Aorta (tissue), 5 donors: ENCODE results near the gene DARS1. TPM values are rescaled to one million over a fixed set of nuclear protein-coding genes. Genes with fewer than 3 reads are reported as not detected.
"Not testable (repeated sequence)": the region's sequence is repeated elsewhere in the genome, so short reads cannot be mapped to it uniquely, and the experiment has no call there.

Experiments used
- ATAC-seq: fragments of 200-7000 bp; cut with Tn5 transposase; one replicate; pipeline ENCODE4 v1.9.1; 2022; ENCODE audit warnings: moderate library complexity; ENCODE audit not compliant: low FRiP score
- DNase-seq, 2 donors: peaks; one replicate each; pipeline ENCODE4 v3.0.0-alpha.2; 2020
- H3K27ac ChIP-seq, 2 donors: one replicate each; pipeline ENCODE4 v1.5.1; 2013; ENCODE audit warnings: low read length in 2 of 2, mild to moderate bottlenecking in 2 of 2, moderate library complexity in 2 of 2, control low read depth in 1 of 2, inconsistent platforms in 1 of 2, low read depth in 1 of 2
- H3K27me3 ChIP-seq, 2 donors: one replicate each; pipeline ENCODE4 v1.6.1; 2013; ENCODE audit warnings: control low read depth in 1 of 2, low read length in 1 of 2, mild to moderate bottlenecking in 1 of 2, moderate library complexity in 1 of 2; ENCODE audit not compliant: insufficient read depth in 2 of 2, control insufficient read depth in 1 of 2
- H3K36me3 ChIP-seq, 2 donors: one replicate each; pipeline ENCODE4 v1.6.1; 2013; ENCODE audit warnings: control low read depth in 1 of 2, low read length in 1 of 2, mild to moderate bottlenecking in 1 of 2; ENCODE audit not compliant: insufficient read depth in 2 of 2, control insufficient read depth in 1 of 2
- H3K4me1 ChIP-seq, 2 donors: one replicate each; pipeline ENCODE4 v1.6.1; 2013; ENCODE audit warnings: low read length in 2 of 2, control low read depth in 1 of 2, mild to moderate bottlenecking in 1 of 2, moderate library complexity in 1 of 2; ENCODE audit not compliant: insufficient read depth in 2 of 2, control insufficient read depth in 1 of 2
- H3K4me3 ChIP-seq, 2 donors: one replicate each; pipeline ENCODE4 v1.5.1; 2013; ENCODE audit warnings: low read length in 2 of 2, control low read depth in 1 of 2, mild to moderate bottlenecking in 1 of 2
- H3K9me3 ChIP-seq: one replicate; pipeline ENCODE4 v1.6.1; 2013; ENCODE audit warnings: mild to moderate bottlenecking, low read length; ENCODE audit not compliant: control insufficient read depth
- WGBS, 2 donors: extraction: QIAGEN DNeasy Blood & Tissue Kit; methylation state at CpG; one replicate each; pipeline ENCODE4 v1.1.7; 2013; 5-methylcytosine and 5-hydroxymethylcytosine counted together
- intact Hi-C, 2 donors: fragments of 100-400 bp; cut with DNase I; formaldehyde crosslinking; loops; one replicate each; pipeline versions ENCODE4 v1.14.2 to v1.15.0; 2022
- polyA plus RNA-seq, 2 donors: library from polyadenylated mRNA; stranded (reverse); fragments of 200-250 nt; gene quantifications; one replicate each; pipeline ENCODE4 v1.2.3, GENCODE V29; 2013
- total RNA-seq, 2 donors: library from RNA; stranded (reverse); fragmentation: NEBNext Ultra II Directional; extraction: Animal tissue kit (Norgen Biotek cat#: 25700); gene quantifications; one replicate each; pipeline ENCODE4 v1.2.1, GENCODE V29; 2021
- donor health status: healthy with polysubstance abuse.
- donor health status: Bipolar disorder and iron deficiency.
- donor health status: DM: no; HTN: no; CAD: no.
- donor health status: DM: no; HTN: no; CAD: no.
- donor health status: DM: yes; HTN: yes; CAD: no.

DARS1 gene
- total and polyA plus RNA-seq, 4 donors: 42.8 to 67.7 (median 53.4) TPM

DNA sequence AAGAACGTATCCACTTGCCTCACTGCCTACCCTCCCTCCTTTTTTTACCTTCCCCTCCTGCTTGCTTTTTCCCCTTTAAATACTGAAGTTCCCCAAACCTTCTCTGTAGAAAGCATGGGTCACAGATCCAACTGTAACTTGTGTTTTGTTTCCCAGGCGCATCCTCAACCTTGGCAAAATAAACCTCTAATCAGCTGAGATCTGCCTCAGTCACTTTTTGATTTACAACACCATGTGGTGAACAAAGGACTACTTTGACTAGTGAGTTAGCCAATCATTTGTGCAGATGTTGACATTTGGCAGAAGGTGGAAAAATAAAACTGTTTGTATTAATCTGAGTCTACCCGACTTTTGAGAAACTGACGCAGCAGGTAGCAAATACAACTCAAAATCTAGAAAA lies 85.9 kb downstream of the DARS1 start:
- DNase-seq: no peak
- H3K27ac ChIP-seq: no peak overlapping the region

DNA sequence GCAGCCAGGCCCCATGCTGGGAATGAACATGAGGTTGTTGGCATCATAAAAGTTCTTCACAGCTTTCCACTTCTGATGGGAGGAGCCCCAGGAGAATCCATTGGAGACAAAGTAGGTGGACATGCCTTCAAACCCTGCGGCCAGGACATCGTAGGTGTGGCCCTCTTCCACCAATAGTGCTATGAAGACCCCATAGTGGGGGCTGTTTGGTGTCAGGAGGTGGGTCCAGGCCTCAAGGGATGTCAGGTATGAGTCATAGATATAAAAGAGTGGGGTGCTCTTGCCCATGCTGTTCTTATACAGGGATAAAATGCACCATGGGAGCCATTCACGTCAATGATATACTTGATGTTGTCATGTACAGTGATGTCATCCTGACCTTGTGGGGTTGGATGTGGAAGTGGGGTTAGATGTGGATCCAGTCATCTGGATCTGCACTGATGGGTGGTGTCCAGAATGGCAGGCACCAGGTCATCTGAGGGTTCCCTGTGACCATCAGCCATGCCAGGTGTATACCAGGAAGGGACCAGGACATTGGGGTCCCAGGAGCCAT lies 87.1 kb downstream of the DARS1 start:
- Histone ChIP-seq H3K27ac (no peak overlapping the region), H3K4me3 (no peak overlapping the region), H3K27me3 (no peaks in the 10 kb centered on the region), H3K4me1 (no peaks in the 10 kb centered on the region), H3K9me3 (no peaks in the 10 kb centered on the region), H3K36me3 (peaks cover 0 to 1% of the 10 kb centered on the region in 2 donors)
- intact Hi-C loops: no loop called here
- WGBS, 2 donors: 94 to 97% methylated on average over 3 of the region's 3 CpGs
- no peak for DNase-seq
- ATAC-seq: no peak

More for the DNA sequence above, 85.9 kb downstream of the DARS1 start:
- WGBS, 2 donors: 61 to 67% methylated on average over 4 of the region's 4 CpGs
- H3K36me3 ChIP-seq: peaks cover 0 to 1% of the 10 kb centered on the region in 2 donors
- H3K4me1 ChIP-seq: no peaks in the 10 kb centered on the region
- no peak for ATAC-seq
- intact Hi-C loops: no loop called here
- H3K27me3 ChIP-seq: no peaks in the 10 kb centered on the region
- H3K4me3 ChIP-seq: no peak overlapping the region
- no peaks in the 10 kb centered on the region for H3K9me3 ChIP-seq

GRCh38 chr2:135894930-135895329 lies 90.5 kb downstream of the DARS1 start:
- H3K36me3 ChIP-seq: peaks cover 0 to 1% of the 10 kb centered on the region in 2 donors
- H3K4me1 ChIP-seq: no peaks in the 10 kb centered on the region
- 84 to 94% methylated on average over 1 of the region's 1 CpG for WGBS, 2 donors
- ATAC-seq (no peak), DNase-seq (no peak)
- H3K27me3 ChIP-seq: no peaks in the 10 kb centered on the region
- H3K9me3 ChIP-seq: no peaks in the 10 kb centered on the region
- H3K4me3 ChIP-seq: no peak overlapping the region
- intact Hi-C loops: no loop called here
- H3K27ac ChIP-seq: no peak overlapping the region

DNA sequence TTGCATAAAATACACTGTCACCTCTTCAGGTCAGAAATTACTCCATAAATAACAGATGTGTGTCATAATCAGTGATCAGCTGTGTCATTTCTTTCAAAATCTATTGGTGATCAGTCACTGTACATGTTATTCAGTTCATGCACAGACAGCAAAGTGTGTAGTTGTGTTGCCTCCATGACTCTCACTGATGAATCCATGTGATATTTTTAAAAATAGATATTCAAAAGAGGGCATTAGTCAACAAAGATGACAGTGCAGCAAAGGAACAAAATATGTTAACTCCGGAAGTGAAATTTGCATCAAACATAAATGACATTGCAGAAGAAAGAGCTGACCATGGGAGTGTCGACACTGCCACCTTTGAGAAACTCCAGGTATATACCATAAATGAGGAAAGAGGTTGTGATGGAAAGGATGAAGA lies 92.0 kb downstream of the DARS1 start:
- no peaks in the 10 kb centered on the region for H3K9me3 ChIP-seq
- WGBS, 2 donors: 88 to 90% methylated on average over 2 of the region's 2 CpGs
- no peak overlapping the region for H3K4me3 ChIP-seq
- intact Hi-C loops: no loop called here
- H3K4me1 ChIP-seq: no peaks in the 10 kb centered on the region
- H3K27ac ChIP-seq: no peak overlapping the region
- H3K27me3 ChIP-seq: no peaks in the 10 kb centered on the region
- no peaks in the 10 kb centered on the region for H3K36me3 ChIP-seq
- ATAC-seq: no peak
- no peak for DNase-seq

- no peak overlapping the region for H3K4me3 ChIP-seq
- intact Hi-C loops: no loop called here
- ATAC-seq: no peak
- no peaks in the 10 kb centered on the region for H3K4me1 ChIP-seq
- no peaks in the 10 kb centered on the region for H3K27me3 ChIP-seq
- H3K27ac ChIP-seq: no peak overlapping the region
- no peak for DNase-seq
- H3K36me3 ChIP-seq: no peaks in the 10 kb centered on the region
- WGBS, 2 donors: 60 to 61% methylated on average over 6 of the region's 6 CpGs
- no peaks in the 10 kb centered on the region for H3K9me3 ChIP-seq
Measured at GRCh38 chr2:135890835-135891234, 94.6 kb downstream of the DARS1 start.

- WGBS, 2 donors: 94 to 97% methylated on average over 4 of the region's 4 CpGs
- intact Hi-C loops: no loop called here
- no peaks in the 10 kb centered on the region for H3K9me3 ChIP-seq
- H3K4me3 ChIP-seq: no peak overlapping the region
- H3K27ac ChIP-seq: no peak overlapping the region
- H3K27me3 ChIP-seq: no peaks in the 10 kb centered on the region
- DNase-seq: no peak
- no peaks in the 10 kb centered on the region for H3K36me3 ChIP-seq
- no peaks in the 10 kb centered on the region for H3K4me1 ChIP-seq
- ATAC-seq: no peak
Measured at GRCh38 chr2:135890149-135890548, 95.3 kb downstream of the DARS1 start.

DNA sequence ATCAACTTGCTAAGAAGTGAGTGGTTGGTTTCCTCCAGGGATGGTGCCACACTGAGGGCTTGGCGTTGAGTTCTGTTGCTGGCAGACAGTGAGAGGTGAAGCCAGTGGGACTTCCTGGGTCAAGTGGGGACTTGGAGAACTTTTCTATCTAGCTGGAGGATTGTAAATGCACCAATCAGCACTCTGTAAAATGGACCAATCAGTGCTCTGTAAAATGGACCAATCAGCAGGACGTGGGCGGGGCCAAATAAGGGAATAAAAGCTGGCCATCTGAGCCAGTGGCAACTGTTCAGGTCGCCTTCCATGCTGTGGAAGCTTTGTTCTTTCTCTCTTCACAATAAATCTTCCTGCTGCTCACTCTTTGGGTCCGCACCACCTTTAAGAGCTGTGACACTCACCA lies 96.8 kb downstream of the DARS1 start:
- H3K9me3 ChIP-seq, H3K4me3 ChIP-seq, H3K27me3 ChIP-seq, H3K27ac ChIP-seq, intact Hi-C loops, H3K36me3 ChIP-seq, DNase-seq, ATAC-seq, H3K4me1 ChIP-seq: not testable (repeated sequence)
- WGBS, 2 donors: 76 to 85% methylated on average over 5 of the region's 5 CpGs

- no peak overlapping the region for H3K27ac ChIP-seq
- no peak overlapping the region for H3K4me3 ChIP-seq
- H3K9me3 ChIP-seq: no peaks in the 10 kb centered on the region
- 85 to 87% methylated on average over 4 of the region's 4 CpGs for WGBS, 2 donors
- DNase-seq (no peak), ATAC-seq (no peak)
- no peaks in the 10 kb centered on the region for H3K4me1 ChIP-seq
- H3K27me3 ChIP-seq: no peaks in the 10 kb centered on the region
- H3K36me3 ChIP-seq: no peaks in the 10 kb centered on the region
- intact Hi-C loops: no loop called here
Measured at GRCh38 chr2:135885709-135886108, 99.7 kb downstream of the DARS1 start.

- Histone ChIP-seq H3K4me1 (no peaks in the 10 kb centered on the region), H3K4me3 (no peak overlapping the region), H3K27ac (no peak overlapping the region), H3K27me3 (no peaks in the 10 kb centered on the region), H3K36me3 (no peaks in the 10 kb centered on the region), H3K9me3 (no peaks in the 10 kb centered on the region)
- no peak for ATAC-seq
- intact Hi-C loops: no loop called here
- 62% methylated on average over 3 of the region's 3 CpGs for WGBS, 2 donors
- DNase-seq: no peak
Measured at GRCh38 chr2:135882415-135882814, 103.0 kb downstream of the DARS1 start.
